SK-MEL-5 (cell line): ENCODE measurements around the gene GALR1. TPM values are rescaled to one million over a fixed set of nuclear protein-coding genes. Genes with fewer than 3 reads are reported as not detected.

Experiments used
- DNase-seq: peaks from one replicate; pipeline ENCODE4 v3.0.0-alpha.2; 2016; ENCODE audit warnings: low read depth, low spot score
- in situ Hi-C: cut with HindIII; loops from 2 replicates; pipeline ENCODE4 v1.10.0; 2016; ENCODE audit warnings: low sequenced_read_pairs, high pct_unique_total_duplicates, low pct_unique_long_range_greater_than_20kb
- total RNA-seq: library from RNA; depleted of rRNA; stranded (reverse); fragments of >200 nt; shearing (Covaris generic); gene quantifications from 2 replicates; pipeline ENCODE4 v1.2.3, GENCODE V29; 2014; rRNA removed

Gene GALR1
- total RNA-seq, 1 experiment from 2014 or later, result not detected

- DNase-seq, result no peak
- in situ Hi-C loops, result no loop called here
These were observed 50.9 kb downstream of the GALR1 start for GRCh38 chr18:77300579-77300978.

- no peak for DNase-seq
- in situ Hi-C loops, result no loop called here
These were observed 54.6 kb downstream of the GALR1 start for GRCh38 chr18:77304268-77304667.

- DNase-seq, result no peak
- in situ Hi-C loops, result no loop called here
These were observed 56.0 kb downstream of the GALR1 start for GRCh38 chr18:77305676-77306075.

GRCh38 chr18:77308216-77308615 lies 58.6 kb downstream of the GALR1 start:
- DNase-seq, result no peak
- in situ Hi-C loops, result no loop called here

GRCh38 chr18:77314511-77314910 lies 64.9 kb downstream of the GALR1 start:
- in situ Hi-C loops, result no loop called here

GRCh38 chr18:77314952-77315351 lies 65.3 kb downstream of the GALR1 start:
- in situ Hi-C loops, result no loop called here
- DNase-seq, result no peak

More at GRCh38 chr18:77314511-77314910, 64.9 kb downstream of the GALR1 start:
- DNase-seq, result no peak

- in situ Hi-C loops, result no loop called here
- DNase-seq, result no peak
These were observed 66.4 kb downstream of the GALR1 start for GRCh38 chr18:77316008-77316407.

- no peak for DNase-seq
- in situ Hi-C loops, result no loop called here
These were observed 67.0 kb downstream of the GALR1 start for GRCh38 chr18:77316641-77317040.

- DNase-seq, result peak; percentile 4
- in situ Hi-C loops, result no loop called here
These were observed 71.4 kb downstream of the GALR1 start for GRCh38 chr18:77320971-77321559.

GRCh38 chr18:77321823-77322805 lies 72.5 kb downstream of the GALR1 start:
- no peak for DNase-seq
- in situ Hi-C loops, result no loop called here

- in situ Hi-C loops, result no loop called here
- DNase-seq, result no peak
These were observed 74.1 kb downstream of the GALR1 start for GRCh38 chr18:77323640-77324299.

Other genes with a start within 250 kb of the GALR1 start
- 57.8 and 65.2 TPM in 2 replicates for gene MBP, start 117.1 kb upstream of the GALR1 start, total RNA-seq